ENCODE measurements around the gene NR6A1. TPM values are rescaled to one million over a fixed set of nuclear protein-coding genes. Genes with fewer than 3 reads are reported as not detected.

NR6A1 gene
- total RNA-seq, 1 donor from 2014 or later: 0.92 TPM

DNA sequence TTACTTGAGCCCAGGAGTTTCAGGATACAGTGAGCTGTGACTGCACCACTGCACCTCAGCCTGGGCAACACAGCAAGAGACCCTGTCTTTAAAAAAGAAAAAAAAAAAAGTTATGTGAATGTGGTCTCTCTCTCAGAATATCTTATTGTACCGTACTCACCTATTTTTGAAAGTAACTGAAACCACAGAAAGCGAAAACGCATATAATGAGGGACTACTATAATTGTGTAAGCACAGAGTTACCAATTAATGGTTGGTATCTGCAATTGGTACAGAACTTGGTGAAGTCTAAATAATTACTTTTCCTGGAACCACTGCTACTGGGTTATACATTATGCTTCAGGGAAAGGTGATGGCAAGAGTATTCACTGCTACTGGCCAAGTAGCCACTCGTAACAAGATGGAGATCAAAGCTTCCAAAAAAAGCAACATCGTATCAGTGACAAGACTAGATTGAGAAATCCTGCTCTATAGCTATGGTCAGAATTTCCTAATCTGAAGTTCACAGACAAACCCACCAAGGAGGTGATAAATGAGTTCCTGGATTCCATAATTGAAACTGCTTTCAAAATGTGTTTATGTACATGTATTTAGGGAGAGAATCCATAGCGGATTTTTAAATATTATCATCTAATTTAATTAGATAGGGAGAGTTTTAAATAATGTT, 82.7 kb downstream of the NR6A1 start:
- DNase-seq (ENCODE audit: low read depth): no peak
- H3K27me3 ChIP-seq (ENCODE audit: control insufficient read depth, insufficient read depth, low read length): no peaks in the 10 kb centered on the region
- TF ChIP-seq, protein P1, sequence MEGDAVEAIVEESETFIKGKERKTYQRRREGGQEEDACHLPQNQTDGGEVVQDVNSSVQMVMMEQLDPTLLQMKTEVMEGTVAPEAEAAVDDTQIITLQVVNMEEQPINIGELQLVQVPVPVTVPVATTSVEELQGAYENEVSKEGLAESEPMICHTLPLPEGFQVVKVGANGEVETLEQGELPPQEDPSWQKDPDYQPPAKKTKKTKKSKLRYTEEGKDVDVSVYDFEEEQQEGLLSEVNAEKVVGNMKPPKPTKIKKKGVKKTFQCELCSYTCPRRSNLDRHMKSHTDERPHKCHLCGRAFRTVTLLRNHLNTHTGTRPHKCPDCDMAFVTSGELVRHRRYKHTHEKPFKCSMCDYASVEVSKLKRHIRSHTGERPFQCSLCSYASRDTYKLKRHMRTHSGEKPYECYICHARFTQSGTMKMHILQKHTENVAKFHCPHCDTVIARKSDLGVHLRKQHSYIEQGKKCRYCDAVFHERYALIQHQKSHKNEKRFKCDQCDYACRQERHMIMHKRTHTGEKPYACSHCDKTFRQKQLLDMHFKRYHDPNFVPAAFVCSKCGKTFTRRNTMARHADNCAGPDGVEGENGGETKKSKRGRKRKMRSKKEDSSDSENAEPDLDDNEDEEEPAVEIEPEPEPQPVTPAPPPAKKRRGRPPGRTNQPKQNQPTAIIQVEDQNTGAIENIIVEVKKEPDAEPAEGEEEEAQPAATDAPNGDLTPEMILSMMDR (IDR thresholded peaks at IDR 0.05; ENCODE audit: insufficient read depth, low read length, poor library complexity, severe bottlenecking): no peak
- H3K4me3 ChIP-seq (ENCODE audit: low read depth, low read length): no peak overlapping the region
- H3K36me3 ChIP-seq (ENCODE audit: control insufficient read depth, insufficient read depth, low read length): no peaks in the 10 kb centered on the region

DNA sequence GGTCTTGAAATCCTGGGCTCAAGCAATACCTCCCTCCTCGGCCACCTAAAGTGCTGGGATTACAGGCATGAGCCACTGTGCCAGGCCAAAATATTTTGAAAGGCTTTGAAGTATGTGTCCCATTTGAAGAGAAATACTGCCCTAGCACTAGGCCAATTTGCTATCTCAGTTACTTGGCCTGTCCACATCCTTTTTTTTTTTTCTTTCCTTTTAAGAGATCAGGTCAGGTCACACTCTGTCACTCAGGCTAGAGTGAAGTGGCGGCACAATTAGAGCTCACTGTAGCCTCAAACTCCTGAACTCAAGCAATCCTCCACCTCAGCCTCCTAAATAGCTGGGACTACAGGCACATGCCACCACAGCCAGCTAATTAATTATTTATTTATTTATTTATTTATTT, 84.2 kb downstream of the NR6A1 start:
- H3K36me3 ChIP-seq (ENCODE audit: control insufficient read depth, insufficient read depth, low read length): no peaks in the 10 kb centered on the region
- no peak for DNase-seq (ENCODE audit: low read depth)
- TF ChIP-seq, protein P1 (IDR thresholded peaks at IDR 0.05; ENCODE audit: insufficient read depth, low read length, poor library complexity, severe bottlenecking): no peak
- H3K4me3 ChIP-seq (ENCODE audit: low read depth, low read length): no peak overlapping the region
- no peaks in the 10 kb centered on the region for H3K27me3 ChIP-seq (ENCODE audit: control insufficient read depth, insufficient read depth, low read length)

DNA sequence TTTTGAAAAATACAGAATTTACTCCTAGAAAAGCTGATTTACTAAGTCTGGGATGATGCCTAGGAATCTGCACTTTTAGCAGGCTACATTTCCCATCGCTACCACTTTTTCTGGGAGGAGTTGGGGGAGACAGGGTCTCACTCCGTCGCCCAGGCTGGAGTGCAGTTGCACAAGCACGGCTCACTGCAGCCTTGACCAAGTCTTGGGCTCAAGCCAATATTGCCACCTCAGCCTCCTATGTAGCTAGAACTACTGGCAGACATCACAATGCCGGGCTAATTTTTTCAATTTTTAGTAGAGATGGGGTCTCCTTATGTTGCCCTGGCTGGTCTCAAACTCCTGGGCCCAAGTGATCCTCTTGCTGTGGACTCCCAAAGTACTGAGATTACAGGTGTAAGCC, 85.9 kb downstream of the NR6A1 start:
- H3K4me3 ChIP-seq (ENCODE audit: low read depth, low read length): no peak overlapping the region
- TF ChIP-seq, protein P1 (IDR thresholded peaks at IDR 0.05; ENCODE audit: insufficient read depth, low read length, poor library complexity, severe bottlenecking): no peak
- DNase-seq (ENCODE audit: low read depth): no peak
- no peaks in the 10 kb centered on the region for H3K36me3 ChIP-seq (ENCODE audit: control insufficient read depth, insufficient read depth, low read length)
- no peaks in the 10 kb centered on the region for H3K27me3 ChIP-seq (ENCODE audit: control insufficient read depth, insufficient read depth, low read length)

DNA sequence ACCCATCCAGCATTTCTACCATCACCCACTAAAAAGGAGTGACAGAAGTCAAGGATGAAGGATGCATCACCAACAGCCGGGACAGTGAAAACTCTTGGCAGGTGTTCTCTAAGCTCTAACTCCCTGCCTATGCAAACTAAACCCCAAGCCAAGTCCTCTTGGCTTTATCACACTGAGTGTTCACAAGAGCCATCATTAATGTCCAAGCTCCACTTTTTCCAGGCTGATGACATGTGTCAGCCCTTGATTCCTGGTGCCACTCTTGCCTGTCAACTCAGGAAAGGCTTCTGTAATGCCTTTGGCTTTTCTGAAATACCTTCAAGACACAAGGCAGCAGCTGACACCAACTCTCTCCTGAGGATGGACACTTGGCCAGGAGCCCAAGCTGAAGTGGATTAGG, 86.9 kb downstream of the NR6A1 start:
- no peak for DNase-seq (ENCODE audit: low read depth)
- no peaks in the 10 kb centered on the region for H3K27me3 ChIP-seq (ENCODE audit: control insufficient read depth, insufficient read depth, low read length)
- H3K36me3 ChIP-seq (ENCODE audit: control insufficient read depth, insufficient read depth, low read length): no peaks in the 10 kb centered on the region
- TF ChIP-seq, protein P1 (IDR thresholded peaks at IDR 0.05; ENCODE audit: insufficient read depth, low read length, poor library complexity, severe bottlenecking): no peak
- H3K4me3 ChIP-seq (ENCODE audit: low read depth, low read length): no peak overlapping the region

DNA sequence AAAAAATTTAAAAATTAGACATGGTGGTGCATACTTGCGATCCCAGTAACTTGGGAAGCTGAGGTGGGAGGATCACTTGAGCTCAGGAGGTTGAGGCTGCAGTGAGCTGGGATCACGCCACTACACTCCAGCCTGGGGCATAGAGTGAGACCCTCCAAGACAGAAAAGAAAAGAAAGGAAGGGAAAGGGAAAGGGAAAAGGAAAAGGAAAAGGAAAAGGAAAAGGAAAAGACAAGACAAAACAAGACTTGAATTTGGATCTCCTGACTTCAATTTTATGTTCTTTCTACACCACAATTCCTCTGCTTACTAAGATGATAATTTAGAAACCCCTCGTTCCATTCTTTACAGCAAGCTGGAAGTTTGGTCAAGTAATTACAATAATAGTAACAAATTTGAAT, 88.1 kb downstream of the NR6A1 start:
- no peaks in the 10 kb centered on the region for H3K36me3 ChIP-seq (ENCODE audit: control insufficient read depth, insufficient read depth, low read length)
- no peak overlapping the region for H3K4me3 ChIP-seq (ENCODE audit: low read depth, low read length)
- TF ChIP-seq, protein P1 (IDR thresholded peaks at IDR 0.05; ENCODE audit: insufficient read depth, low read length, poor library complexity, severe bottlenecking): no peak
- H3K27me3 ChIP-seq (ENCODE audit: control insufficient read depth, insufficient read depth, low read length): no peaks in the 10 kb centered on the region
- DNase-seq (ENCODE audit: low read depth): no peak
